HepG2 (cell line): ENCODE results near the gene TDRD6. TPM values are rescaled to one million over a fixed set of nuclear protein-coding genes. Genes with fewer than 3 reads are reported as not detected.

Experiments used
- DNMT3B ChIP-seq: conservative IDR thresholded peaks from 2 replicates; pipeline ENCODE4 v1.6.1; 2016; ENCODE audit warnings: missing biosample characterization, control low read depth
- EED ChIP-seq: sonication (generic); formaldehyde crosslinking; IDR thresholded peaks from 2 replicates; pipeline ENCODE4 v1.5.0; 2020; ENCODE audit warnings: mild to moderate bottlenecking, missing genetic modification reagents
- ETV5 ChIP-seq: IDR thresholded peaks from 2 replicates; pipeline ENCODE4 v1.6.1; 2018; ENCODE audit warnings: missing biosample characterization, missing genetic modification reagents, inconsistent platforms, borderline replicate concordance
- FOSL1 ChIP-seq: sonication (generic); formaldehyde crosslinking; IDR thresholded peaks from 2 replicates; pipeline ENCODE4 v1.9.0; 2021; ENCODE audit warnings: missing genetic modification reagents, borderline replicate concordance
- HBP1 ChIP-seq: IDR thresholded peaks from 2 replicates; pipeline ENCODE4 v1.6.1; 2016; ENCODE audit warnings: low read depth, control low read depth
- IKZF1 ChIP-seq: fragments of 450-650 bp; IDR thresholded peaks from 2 replicates; pipeline ENCODE4 v1.7.1; 2016
- MIXL1 ChIP-seq: IDR thresholded peaks from 2 replicates; pipeline ENCODE4 v1.6.1; 2016
- PCBP1 ChIP-seq: fragments of 200-400 bp; formaldehyde crosslinking; IDR thresholded peaks from 2 replicates; pipeline ENCODE4 v1.6.1; 2017; ENCODE audit warnings: mild to moderate bottlenecking, low read depth, low read length, borderline replicate concordance
- PCBP2 ChIP-seq: fragments of 200-400 bp; formaldehyde crosslinking; optimal IDR thresholded peaks from 2 replicates; pipeline ENCODE3; 2018; ENCODE audit warnings: low read length, low read depth; ENCODE audit not compliant: poor library complexity, severe bottlenecking
- PHF5A ChIP-seq: IDR thresholded peaks from one replicate; pipeline ENCODE4 v1.6.1; 2018; ENCODE audit warnings: low read depth, missing genetic modification reagents; ENCODE audit not compliant: unreplicated experiment
- PLRG1 ChIP-seq: fragments of 450-650 bp; conservative IDR thresholded peaks from 2 replicates; pipeline ENCODE4 v1.6.1; 2016
- PTBP1 ChIP-seq: fragments of 200-400 bp; formaldehyde crosslinking; IDR thresholded peaks from 2 replicates; pipeline ENCODE4 v1.6.1; 2018; ENCODE audit warnings: low read length, low read depth; ENCODE audit not compliant: poor library complexity, severe bottlenecking
- TEAD3 ChIP-seq: optimal IDR thresholded peaks from 2 replicates; pipeline ENCODE3; 2016; ENCODE audit warnings: borderline replicate concordance
- TGIF2 ChIP-seq: IDR thresholded peaks from 2 replicates; pipeline ENCODE4 v1.6.1; 2016; ENCODE audit warnings: control low read depth, missing compliant biosample characterization
- YY1 ChIP-seq: IDR thresholded peaks from 2 replicates; pipeline ENCODE4 v1.6.1; 2011; ENCODE audit warnings: low read length, low read depth, moderate library complexity, mild to moderate bottlenecking; ENCODE audit not compliant: insufficient read depth, insufficient replicate concordance
- ZBTB39 ChIP-seq: sonication (generic); formaldehyde crosslinking; IDR thresholded peaks from 2 replicates; pipeline ENCODE4 v1.5.0; 2020; ENCODE audit warnings: missing genetic modification reagents
- ZBTB43 ChIP-seq: sonication (generic); formaldehyde crosslinking; conservative IDR thresholded peaks from 2 replicates; pipeline ENCODE4 v1.4.0; 2020; ENCODE audit warnings: missing genetic modification reagents
- ZNF414 ChIP-seq: sonication (generic); formaldehyde crosslinking; IDR thresholded peaks from 2 replicates; pipeline ENCODE4 v1.5.0; 2020; ENCODE audit warnings: missing genetic modification reagents
- ZNF567 ChIP-seq: sonication (generic); formaldehyde crosslinking; IDR thresholded peaks from 2 replicates; pipeline ENCODE4 v1.8.1; 2023; ENCODE audit warnings: mild to moderate bottlenecking, missing genetic modification reagents, borderline replicate concordance
- ZNF746 ChIP-seq: sonication (generic); formaldehyde crosslinking; IDR thresholded peaks from 2 replicates; pipeline ENCODE4 v1.8.0; 2022; ENCODE audit warnings: mild to moderate bottlenecking, missing genetic modification reagents
- ZNF747 ChIP-seq: sonication (generic); formaldehyde crosslinking; IDR thresholded peaks from 2 replicates; pipeline ENCODE4 v1.8.1; 2023; ENCODE audit warnings: missing genetic modification reagents, mild to moderate bottlenecking, borderline replicate concordance
- ZSCAN20 ChIP-seq: sonication (generic); formaldehyde crosslinking; IDR thresholded peaks from 2 replicates; pipeline ENCODE4 v1.4.0; 2020; ENCODE audit warnings: missing genetic modification reagents, mild to moderate bottlenecking, borderline replicate concordance
- ZZZ3 ChIP-seq: sonication (generic); formaldehyde crosslinking; IDR thresholded peaks from 2 replicates; pipeline ENCODE4 v1.4.0; 2020; ENCODE audit warnings: missing genetic modification reagents, mild to moderate bottlenecking, borderline replicate concordance
- polyA plus RNA-seq, 8 experiments: library from polyadenylated mRNA; depleted of rRNA in 3 of 8; stranded (reverse) in 7 of 8; unstranded in 1 of 8; fragments of >200 nt; fragmentation: Illumina TruSeq in 4 of 8; extraction: Trizol in 4 of 8; gene quantifications; 2 replicates each; pipeline versions ENCODE4 v1.2.1 to v1.2.3, GENCODE V29; 2011 to 2016; ENCODE audit warnings: low read depth in 4 of 8, missing spikeins in 1 of 8, mixed read lengths in 1 of 8; ENCODE audit not compliant: insufficient read depth in 1 of 8
- total RNA-seq, 5 experiments: library from RNA; depleted of rRNA; stranded (reverse); fragments of >200 nt; fragmentation: Illumina TruSeq; extraction: Trizol; gene quantifications; 2 replicates each; pipeline ENCODE4 v1.2.3, GENCODE V29; 2016; ENCODE audit warnings: low read depth in 1 of 5

Gene TDRD6
- total and polyA plus RNA-seq, 2 of the 13 experiments (the other 11 are each of a cell fraction or from before 2014, with no cell fraction given) = not detected

- TF ChIP-seq ZBTB39 (CRISPR knock-in tag) (no peak), FOSL1 (CRISPR knock-in tag) (no peak), EED (CRISPR knock-in tag) (0 out of 2 replicates have a peak, but pooled peaks have one; percentile 64), PCBP1 (no peak), HBP1 (CRISPR knock-in tag) (no peak), ZNF746 (no peak; the same call in 1 of the 2 replicates), ZSCAN20 (CRISPR knock-in tag) (no peak), DNMT3B (CRISPR knock-in tag) (0 out of 2 replicates have a peak, but pooled peaks have one; percentile 1), ETV5 (no peak), PHF5A (CRISPR knock-in tag) (no peak), TGIF2 (CRISPR knock-in tag) (0 out of 2 replicates have a peak, but pooled peaks have one; percentile 21), MIXL1 (CRISPR knock-in tag) (no peak), ZNF747 (CRISPR knock-in tag) (0 out of 2 replicates have a peak, but pooled peaks have one; percentile 16), TEAD3 (CRISPR knock-in tag) (no peak), PTBP1 (no peak), ZNF567 (0 out of 2 replicates have a peak, but pooled peaks have one; percentile 22), YY1 (peak; percentile 61), ZBTB43 (CRISPR knock-in tag) (no peak), PCBP2 (no peak), IKZF1 (no peak), PLRG1 (no peak), ZZZ3 (CRISPR knock-in tag) (no peak), ZNF414 (CRISPR knock-in tag) (peak; percentile 57; the same call in 1 of the 2 replicates)
These were observed 34.9 kb upstream of the TDRD6 start, which contains the start of the genes CYP39A1 and SLC25A27 (continued) for GRCh38 chr6:46652603-46653438.
